Esophagus squamous epithelium (tissue), 4 donors: ENCODE results near the gene ADIPOR2.

Source experiments
- POLR2A ChIP-seq, 4 donors: fragments of 450-650 bp; IDR thresholded peaks; one replicate each; pipeline ENCODE4 v1.6.1; 2017; ENCODE audit warnings: antibody characterized with exemption in 4 of 4, mild to moderate bottlenecking in 4 of 4, moderate library complexity in 3 of 4
- TF ChIP-seq, protein P1 (sequence below), 6 experiments: fragments of 450-650 bp in 4 of 6; fragments of 200-600 bp in 2 of 6; sonication (generic) in 2 of 6; IDR thresholded peaks; one replicate each; pipeline ENCODE4 v1.5.1; 2016 to 2019; ENCODE audit warnings: antibody characterized with exemption in 6 of 6, mild to moderate bottlenecking in 4 of 6, moderate library complexity in 4 of 6

DNA sequence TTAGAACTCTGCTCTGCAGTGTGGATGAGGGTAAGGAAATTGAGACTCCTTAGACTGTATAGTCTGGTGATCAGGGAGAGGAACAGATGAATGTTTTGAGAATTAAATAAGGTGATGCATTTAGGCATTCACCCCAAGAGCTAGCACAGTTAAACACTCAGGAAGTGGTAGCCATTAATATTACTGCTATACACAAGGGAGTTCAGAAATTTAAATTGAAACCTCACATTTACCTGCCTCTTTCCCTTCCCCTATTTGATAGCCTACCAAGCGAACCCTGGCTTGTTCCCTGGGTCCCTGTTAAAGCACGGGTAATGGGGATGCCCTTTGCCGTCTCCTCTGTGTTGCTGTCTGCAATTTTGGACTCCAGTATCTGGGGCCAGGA lies 43.6 kb upstream of the ADIPOR2 start:
- TF ChIP-seq, protein P1, sequence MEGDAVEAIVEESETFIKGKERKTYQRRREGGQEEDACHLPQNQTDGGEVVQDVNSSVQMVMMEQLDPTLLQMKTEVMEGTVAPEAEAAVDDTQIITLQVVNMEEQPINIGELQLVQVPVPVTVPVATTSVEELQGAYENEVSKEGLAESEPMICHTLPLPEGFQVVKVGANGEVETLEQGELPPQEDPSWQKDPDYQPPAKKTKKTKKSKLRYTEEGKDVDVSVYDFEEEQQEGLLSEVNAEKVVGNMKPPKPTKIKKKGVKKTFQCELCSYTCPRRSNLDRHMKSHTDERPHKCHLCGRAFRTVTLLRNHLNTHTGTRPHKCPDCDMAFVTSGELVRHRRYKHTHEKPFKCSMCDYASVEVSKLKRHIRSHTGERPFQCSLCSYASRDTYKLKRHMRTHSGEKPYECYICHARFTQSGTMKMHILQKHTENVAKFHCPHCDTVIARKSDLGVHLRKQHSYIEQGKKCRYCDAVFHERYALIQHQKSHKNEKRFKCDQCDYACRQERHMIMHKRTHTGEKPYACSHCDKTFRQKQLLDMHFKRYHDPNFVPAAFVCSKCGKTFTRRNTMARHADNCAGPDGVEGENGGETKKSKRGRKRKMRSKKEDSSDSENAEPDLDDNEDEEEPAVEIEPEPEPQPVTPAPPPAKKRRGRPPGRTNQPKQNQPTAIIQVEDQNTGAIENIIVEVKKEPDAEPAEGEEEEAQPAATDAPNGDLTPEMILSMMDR (IDR thresholded peaks at IDR 0.05) = no peak
- TF ChIP-seq POLR2A (IDR thresholded peaks at IDR 0.05) = no peak
